ENCODE data around the gene MMEL1.
"Not testable (repeated sequence)": the region's sequence is repeated elsewhere in the genome, so short reads cannot be mapped to it uniquely, and the experiment has no call there.

DNA sequence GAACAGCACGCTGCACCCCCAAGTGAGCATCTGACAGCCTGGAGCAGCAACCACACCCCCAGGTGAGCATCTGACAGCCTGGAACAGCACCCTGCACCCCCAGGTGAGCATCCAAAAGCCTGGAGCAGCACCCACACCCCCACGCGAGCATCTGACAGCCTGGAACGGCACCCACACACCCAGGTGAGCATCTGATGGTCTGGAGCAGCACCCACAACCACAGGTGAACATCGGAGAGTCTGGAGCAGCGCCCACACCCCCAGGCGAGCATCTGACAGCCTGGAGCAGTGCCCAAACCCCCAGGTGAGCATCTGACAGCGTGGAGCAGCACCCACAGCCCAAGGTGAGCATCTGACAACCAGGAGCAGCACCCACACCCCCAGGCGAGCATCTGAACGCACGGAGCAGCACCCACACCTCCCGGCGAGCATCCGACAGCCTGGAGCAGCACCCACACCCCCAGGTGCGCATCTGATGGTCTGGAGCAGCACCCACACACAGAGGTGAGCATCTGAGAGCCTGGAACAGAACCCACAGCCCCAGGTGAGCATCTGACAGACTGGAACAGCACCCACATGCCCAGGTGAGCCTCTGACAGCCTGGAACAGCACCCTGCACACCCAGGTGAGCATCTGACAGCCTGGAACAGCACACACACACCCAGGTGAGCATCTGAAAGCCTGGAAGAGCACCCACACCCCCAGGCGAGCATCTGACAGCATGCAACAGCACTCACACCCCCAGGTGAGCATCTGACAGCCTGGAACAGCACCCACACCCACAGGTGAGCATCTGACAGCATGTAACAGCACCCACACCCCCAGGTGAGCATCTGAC lies 23.0 kb upstream of the MMEL1 start:
- TF ChIP-seq, protein P1, sequence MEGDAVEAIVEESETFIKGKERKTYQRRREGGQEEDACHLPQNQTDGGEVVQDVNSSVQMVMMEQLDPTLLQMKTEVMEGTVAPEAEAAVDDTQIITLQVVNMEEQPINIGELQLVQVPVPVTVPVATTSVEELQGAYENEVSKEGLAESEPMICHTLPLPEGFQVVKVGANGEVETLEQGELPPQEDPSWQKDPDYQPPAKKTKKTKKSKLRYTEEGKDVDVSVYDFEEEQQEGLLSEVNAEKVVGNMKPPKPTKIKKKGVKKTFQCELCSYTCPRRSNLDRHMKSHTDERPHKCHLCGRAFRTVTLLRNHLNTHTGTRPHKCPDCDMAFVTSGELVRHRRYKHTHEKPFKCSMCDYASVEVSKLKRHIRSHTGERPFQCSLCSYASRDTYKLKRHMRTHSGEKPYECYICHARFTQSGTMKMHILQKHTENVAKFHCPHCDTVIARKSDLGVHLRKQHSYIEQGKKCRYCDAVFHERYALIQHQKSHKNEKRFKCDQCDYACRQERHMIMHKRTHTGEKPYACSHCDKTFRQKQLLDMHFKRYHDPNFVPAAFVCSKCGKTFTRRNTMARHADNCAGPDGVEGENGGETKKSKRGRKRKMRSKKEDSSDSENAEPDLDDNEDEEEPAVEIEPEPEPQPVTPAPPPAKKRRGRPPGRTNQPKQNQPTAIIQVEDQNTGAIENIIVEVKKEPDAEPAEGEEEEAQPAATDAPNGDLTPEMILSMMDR (IDR thresholded peaks at IDR 0.05) = not testable (repeated sequence)
- not testable (repeated sequence) for TF ChIP-seq POLR2A (IDR thresholded peaks at IDR 0.05)

All from testis (tissue), 2 donors.